ENCODE data around the gene FAF1.

DNA sequence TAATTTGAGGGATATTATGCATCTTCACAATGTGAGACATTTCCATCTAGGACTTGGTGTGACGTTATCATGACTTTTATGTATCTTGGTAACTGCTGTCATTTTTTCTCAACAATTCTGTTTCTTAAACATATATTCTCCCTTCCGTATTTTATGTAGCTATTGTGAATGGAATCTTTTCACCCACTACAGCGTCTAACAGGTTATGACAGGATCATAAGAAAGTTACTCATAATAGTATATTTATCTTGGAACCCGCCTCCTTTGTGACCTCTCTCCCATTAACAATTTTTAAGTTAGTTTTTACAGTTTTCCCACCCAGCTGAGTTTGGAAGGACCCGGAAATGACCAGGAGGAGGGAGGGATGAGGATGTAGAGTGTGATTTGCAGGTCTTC lies 530.1 kb downstream of the FAF1 start:
- no peak for TF ChIP-seq EP300 (IDR thresholded peaks at IDR 0.05)
- TF ChIP-seq, protein P1, sequence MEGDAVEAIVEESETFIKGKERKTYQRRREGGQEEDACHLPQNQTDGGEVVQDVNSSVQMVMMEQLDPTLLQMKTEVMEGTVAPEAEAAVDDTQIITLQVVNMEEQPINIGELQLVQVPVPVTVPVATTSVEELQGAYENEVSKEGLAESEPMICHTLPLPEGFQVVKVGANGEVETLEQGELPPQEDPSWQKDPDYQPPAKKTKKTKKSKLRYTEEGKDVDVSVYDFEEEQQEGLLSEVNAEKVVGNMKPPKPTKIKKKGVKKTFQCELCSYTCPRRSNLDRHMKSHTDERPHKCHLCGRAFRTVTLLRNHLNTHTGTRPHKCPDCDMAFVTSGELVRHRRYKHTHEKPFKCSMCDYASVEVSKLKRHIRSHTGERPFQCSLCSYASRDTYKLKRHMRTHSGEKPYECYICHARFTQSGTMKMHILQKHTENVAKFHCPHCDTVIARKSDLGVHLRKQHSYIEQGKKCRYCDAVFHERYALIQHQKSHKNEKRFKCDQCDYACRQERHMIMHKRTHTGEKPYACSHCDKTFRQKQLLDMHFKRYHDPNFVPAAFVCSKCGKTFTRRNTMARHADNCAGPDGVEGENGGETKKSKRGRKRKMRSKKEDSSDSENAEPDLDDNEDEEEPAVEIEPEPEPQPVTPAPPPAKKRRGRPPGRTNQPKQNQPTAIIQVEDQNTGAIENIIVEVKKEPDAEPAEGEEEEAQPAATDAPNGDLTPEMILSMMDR (IDR thresholded peaks at IDR 0.05), result no peak
